Measurements from ENCODE around the gene DNAH11.

DNA sequence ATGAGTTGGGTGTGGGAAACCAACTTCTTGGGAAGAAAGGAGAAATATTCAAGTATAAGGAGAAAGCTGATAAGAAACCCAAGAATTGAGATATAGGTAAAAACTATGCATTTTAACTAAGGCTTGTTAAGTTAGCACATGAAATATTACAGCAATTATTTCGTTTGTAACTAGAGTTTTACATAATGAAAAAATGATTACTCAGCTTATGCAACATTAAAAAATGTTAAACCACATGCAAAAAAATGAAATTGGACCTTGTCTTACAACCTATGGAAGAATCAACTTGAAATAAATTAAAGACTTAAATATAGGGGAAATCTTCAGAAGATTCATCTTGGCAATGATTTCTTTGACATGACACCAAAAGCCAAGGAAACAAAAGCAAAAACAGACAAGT, 219.6 kb downstream of the DNAH11 start:
- TF ChIP-seq, protein P1, sequence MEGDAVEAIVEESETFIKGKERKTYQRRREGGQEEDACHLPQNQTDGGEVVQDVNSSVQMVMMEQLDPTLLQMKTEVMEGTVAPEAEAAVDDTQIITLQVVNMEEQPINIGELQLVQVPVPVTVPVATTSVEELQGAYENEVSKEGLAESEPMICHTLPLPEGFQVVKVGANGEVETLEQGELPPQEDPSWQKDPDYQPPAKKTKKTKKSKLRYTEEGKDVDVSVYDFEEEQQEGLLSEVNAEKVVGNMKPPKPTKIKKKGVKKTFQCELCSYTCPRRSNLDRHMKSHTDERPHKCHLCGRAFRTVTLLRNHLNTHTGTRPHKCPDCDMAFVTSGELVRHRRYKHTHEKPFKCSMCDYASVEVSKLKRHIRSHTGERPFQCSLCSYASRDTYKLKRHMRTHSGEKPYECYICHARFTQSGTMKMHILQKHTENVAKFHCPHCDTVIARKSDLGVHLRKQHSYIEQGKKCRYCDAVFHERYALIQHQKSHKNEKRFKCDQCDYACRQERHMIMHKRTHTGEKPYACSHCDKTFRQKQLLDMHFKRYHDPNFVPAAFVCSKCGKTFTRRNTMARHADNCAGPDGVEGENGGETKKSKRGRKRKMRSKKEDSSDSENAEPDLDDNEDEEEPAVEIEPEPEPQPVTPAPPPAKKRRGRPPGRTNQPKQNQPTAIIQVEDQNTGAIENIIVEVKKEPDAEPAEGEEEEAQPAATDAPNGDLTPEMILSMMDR (conservative IDR thresholded peaks at IDR 0.05; ENCODE audit: low read depth, low read length), result no peak
- TF ChIP-seq EZH2 (IDR thresholded peaks at IDR 0.05; ENCODE audit: low read length, unreplicated experiment) (no peak), EZH2phosphoT487 (IDR thresholded peaks at IDR 0.05; ENCODE audit: borderline replicate concordance, low read length) (no peak)

Data from PC-3 (cell line).